Measurements from ENCODE around the gene AGBL1.

The AGBL1 gene

DNA sequence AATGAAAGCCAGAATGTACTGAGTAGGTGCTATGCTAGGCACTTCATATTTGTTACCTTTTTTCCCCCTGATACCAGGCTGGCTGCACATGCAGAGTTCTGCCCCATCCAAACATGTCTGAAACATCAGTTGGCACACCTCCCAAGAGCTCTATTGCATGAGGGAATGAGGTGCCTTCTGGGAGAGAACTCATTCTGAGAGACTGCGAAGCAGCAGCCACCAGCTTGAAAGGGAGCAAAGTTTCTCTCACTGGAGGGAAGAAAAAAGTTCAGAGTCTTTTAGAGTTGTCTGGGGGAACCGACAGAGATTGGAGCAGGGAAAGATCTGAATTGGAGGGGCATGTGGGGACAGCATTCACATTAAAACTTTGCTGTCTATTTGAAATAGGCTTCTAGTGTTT is 84.1 kb downstream of the AGBL1 start:
- no peak for DNase-seq (ENCODE audit: low spot score)

DNA sequence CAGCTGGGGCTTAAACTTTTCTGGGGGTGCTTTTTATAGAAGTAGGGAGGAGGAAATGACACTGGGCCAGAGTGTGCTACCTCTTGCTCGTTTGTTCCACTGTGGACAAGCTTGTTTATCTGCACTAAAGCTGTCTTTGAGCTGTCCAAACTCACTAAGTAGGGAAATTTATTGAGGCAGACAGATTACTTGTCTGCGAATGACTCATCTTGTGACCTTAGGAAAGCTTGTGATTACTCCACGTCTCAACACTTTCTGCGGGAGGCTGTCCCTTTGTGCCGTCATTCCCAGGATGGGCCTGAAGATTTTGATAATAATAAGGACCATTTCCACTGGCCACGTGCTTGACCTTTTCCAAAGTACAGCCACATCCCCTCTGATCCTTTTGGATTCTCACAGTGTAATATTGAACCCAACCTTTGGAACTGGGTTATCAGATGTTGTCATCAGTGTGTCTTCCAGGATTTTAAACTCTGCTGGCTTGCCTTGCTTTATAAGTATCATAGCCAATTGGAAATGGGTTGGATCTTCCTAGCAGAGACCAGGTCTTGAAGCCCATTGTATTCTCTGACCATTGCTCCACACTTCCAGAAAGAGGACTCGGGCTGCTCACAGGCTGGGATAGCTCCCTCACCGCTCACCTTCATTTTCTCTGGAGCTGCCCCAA is 84.7 kb downstream of the AGBL1 start:
- DNase-seq (ENCODE audit: low spot score) = no peak

DNA sequence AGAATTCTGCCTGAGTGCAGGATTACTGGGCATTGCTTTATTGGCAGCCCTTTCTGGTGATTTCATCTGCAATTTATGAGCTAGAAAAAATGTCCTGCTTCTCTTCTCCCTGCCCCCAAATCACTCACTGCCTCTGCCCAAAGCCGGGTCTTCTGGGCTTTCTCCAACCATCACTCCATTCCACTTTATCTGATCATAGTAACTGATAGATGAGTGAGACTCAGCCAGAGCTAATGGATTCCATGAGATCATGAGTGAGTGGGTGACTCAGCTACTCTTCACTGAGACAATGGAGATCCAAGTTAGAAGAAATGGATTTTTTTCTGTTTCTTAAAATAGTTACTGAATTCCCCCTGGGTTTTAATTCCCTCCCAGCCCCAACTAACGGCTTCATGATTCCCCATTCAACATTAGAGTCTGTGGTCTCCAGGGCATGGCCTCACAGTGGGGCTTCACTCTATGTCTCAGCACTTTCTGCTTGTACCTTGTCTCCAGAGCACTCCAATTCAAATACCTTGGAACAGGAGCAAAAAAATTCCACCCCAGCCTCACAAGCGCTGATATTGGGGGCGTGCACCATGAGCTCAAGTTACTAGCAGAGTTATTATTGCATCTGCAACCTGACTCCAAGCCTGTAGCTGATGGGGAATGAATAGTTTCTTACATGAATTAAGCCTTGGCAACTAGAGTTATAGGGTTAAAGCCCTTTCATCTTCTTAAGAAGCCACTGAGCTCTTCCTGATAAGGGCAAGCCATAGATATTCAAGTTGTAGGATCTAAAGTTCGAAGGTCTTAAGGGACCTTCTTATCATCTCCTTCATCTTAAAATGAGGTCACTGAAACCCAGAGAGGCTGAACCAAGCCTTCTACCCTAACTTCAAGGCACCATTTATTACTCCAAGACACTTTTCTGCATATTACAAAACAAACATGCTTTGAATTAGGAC is 85.9 kb downstream of the AGBL1 start:
- DNase-seq (ENCODE audit: low spot score) = no peak

DNA sequence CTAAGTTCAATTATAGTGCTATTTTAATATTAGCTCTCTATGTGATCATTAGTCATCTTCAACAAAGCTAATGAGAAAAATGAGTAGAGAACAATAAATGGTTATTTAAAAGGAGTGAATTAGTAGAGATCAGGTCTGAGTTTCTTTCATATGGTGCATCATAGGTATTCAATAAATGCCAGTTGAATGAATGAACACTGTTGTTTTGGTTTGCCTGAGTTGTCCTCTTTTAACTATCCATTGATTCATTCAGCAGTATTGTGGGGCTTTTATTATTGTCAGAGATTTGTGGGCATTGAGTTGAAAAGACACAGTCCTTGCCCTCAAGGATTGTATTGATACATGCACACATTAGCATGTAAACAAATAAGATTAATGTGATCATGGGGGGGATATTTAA is 88.2 kb downstream of the AGBL1 start:
- no peak for DNase-seq (ENCODE audit: low spot score)

DNA sequence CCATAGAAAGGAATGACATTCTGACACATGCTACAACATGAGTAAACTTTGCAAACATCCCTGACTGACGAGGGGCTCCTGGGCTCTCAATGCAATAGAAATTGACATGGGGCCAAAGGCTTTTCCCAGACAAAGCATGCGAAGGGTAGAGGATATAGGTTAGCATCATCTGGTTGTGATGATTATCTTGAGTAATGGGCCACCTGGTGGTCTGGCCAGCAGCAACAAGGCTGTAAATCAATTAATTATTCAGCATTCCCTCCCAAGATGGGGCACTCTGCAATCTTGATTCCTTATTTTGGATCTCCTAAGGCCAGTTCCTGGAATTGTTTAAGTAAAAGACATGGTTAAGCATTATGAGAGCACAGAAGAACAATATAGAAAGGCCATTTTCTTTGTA is 99.2 kb downstream of the AGBL1 start:
- peak; percentile 5 for DNase-seq (ENCODE audit: low spot score)

DNA sequence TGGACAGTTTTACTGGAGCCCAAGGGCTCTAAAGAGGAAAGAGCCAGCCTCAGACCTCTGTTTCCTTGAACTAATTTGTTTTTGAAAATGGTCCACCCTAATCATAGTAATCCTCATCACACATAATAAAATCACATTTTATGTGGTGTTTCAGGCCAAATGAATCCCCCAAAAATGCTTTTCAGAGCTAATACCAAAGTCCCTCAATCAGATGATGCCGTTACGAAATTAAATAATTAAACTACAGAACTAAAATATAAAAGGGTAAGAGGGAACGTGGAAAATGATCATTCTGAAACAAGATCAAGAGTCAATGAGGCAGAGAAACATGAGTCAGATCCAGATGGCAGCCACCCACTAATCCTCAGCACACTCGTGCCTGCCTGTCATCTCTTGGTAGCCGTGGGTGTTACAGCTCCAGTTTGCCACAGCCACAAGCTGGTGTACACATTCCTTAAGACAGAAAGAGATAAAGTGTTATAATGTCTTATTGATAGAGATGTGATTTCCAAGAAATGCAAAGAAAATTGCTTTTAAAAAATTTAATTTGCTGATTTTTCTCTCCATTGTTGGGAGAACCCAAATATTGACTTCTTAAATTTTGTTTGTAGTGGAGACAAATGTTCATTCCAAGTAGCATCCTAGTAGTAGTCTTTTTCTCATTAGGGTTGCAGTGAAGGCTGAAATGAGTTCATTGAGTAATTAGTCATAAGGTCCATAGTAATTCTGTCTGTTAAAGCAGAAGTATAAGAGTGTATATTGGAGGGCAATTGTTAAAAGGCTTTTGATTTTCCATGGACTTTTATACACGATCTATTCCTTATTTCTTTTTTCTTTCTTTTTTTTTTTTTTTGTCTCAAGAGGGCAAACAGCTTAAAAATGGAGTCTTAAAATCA is 104.2 kb downstream of the AGBL1 start:
- no peak for DNase-seq (ENCODE audit: low spot score)

DNA sequence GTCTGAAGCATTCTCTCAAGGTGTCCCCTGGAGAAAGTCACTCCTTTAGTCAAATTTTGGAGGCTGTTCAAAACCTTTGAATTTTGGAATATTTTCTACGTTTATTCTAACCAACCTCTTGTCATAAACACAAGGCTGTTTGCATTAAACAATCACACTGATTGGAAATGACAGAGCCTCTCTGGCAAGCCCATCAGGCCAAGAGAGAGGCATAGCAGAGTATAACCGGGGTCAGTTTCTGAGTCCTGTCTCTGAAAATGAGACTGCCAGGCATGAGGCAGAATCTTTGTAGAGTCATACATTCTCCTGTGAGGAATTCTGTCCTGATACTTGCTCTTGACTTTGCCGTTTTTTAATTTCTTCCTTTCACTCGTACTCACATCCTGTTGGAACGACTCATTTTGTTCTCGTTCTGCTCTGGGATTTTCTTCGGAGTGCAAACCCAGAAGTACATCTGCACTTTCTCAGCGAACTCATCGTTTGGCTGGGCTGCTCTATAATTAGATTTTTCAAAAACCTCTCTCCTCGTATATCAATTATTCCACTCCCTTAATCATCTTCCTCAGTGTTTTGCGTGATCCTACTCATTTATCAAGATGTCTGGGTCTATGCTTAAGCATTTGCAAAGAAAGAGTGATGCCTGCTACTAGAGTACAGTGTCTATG is 114.2 kb downstream of the AGBL1 start:
- no peak for DNase-seq (ENCODE audit: low spot score)

DNA sequence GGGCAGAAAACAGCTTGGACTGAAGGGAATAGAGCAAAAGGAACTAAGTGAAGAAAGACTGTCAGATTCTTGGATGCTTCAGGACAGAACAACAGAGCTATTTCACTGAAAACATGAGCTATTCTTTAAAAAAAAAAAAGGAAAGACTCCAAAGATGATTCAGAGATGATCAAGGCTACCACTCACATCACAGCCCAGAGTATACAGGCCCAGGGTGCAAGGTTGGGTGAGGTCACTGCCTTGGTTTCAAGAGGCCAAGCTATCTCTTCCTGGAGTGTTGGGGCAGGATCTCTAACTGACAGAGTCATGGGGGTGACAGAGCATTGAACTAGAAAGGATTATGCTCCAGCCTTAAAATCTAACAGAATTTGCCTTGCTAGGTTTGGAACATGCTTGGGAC is 118.1 kb downstream of the AGBL1 start:
- DNase-seq (ENCODE audit: low spot score) = no peak

DNA sequence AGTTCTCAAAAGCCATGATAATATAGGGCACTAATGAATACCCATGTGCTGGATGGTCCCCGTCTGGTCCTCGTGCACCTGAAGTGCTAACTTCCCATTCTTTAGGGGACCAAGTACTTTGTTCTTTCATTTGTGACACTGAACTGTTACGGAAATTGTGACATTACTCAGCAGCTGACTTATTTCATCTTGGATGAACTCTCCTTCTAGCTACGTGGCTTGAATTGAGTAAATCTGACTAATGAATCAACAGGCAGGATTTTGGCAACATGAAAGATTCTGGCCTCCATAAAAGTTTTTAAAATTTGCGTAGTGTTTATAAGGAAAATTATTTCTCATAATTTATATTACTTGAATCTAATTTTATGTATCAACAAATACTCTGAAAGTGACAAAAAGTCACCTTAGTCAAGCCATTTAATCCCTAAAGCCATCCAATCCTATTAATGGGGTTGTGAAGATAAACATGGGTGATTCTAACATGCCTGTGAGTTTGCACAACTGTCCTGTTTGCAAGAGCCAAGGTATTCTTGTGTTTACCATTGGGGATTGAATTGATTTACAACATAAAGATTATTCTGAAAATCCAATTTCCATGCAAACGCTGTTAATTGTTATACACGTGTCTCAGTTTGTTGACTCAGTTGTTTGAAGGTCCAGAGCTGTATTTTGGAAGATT is 119.9 kb downstream of the AGBL1 start:
- no peak for DNase-seq (ENCODE audit: low spot score)

DNA sequence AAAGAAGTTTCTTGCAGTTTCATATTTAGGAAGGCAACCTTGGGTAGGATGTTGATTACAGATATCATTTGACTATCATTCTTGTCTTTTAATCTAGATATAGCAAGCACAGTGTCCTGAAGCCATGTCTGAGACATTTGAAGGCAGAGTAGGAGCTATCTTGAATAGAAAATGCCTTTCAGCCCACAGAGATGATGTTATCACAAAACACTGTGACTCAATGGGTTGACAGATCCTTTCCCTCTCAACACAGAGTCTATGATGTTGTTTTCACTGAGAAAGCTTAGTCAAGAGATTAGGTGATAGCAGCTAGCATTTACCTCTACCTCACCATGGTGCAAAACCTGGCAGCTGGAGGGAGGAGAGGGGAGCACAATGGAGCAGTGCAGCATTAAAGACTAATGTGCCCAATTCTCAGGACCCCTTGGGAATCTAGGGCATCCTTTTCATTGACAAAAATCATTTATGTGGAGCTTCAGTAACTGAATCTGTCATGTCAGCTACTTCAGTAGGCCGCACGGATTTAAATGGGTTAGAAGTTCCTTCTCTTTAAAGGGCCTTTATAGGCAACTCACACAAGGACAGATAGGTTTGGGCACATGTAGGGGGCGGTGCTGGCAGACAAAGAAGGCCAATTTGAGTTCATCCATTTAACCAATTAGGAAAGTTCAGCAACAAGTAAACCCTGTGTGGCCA is 121.8 kb downstream of the AGBL1 start:
- DNase-seq (ENCODE audit: low spot score) = no peak

DNA sequence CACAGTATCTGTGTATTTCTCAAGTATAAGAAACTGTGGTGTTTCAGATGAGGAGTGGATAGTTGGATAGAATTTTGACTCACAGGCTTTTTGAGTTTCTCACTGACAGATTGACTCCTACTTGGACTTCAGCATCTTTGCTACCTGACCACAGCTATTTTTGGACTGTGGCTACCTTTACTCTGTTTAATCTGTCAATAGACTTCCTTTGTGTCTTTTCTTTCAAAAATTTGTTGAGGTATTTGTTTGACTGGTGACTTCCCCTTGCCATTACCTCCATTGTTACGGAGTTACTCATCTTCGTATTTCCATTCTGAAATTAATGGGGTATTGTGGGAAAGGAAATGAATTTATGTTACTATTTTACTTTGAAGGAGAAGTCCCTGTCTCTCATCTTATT is 123.8 kb downstream of the AGBL1 start:
- no peak for DNase-seq (ENCODE audit: low spot score)

DNA sequence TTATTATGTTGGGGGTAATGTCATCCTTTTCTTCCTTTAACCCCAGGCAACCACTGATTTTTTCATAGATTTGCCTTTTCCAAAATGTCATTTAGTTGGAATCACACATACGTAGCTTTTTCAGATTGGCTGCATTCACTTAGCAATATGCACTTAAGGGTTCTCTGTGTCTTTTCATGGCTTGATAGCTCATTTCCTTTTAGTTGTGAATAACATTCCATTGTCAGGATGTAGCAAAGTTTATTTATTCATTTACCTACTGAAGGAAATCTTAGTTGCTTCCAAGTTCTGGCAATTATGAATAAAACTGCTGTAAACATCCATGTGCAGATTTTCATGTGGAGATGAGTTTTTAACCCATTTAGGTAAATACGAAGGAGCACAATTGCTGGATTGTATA is 125.4 kb downstream of the AGBL1 start:
- no peak for DNase-seq (ENCODE audit: low spot score)

DNA sequence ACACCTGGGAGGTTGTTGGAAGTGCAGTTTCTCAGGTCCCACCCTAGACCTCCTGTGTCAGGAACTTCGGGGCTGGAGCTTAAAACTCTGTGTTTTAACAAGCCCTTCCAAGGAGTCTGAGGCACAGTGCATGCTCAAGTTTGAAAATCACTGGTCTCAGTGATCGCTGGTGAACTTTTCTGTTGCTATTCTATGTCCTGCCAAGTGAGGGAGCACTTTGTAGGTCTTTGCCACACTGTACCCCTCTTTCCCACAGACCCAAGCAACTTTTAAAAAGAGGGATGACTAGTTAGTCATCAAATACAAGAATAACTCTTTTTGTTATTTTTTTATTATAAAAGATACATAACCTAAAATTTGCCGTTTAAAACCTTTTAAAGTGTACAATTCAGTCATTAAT is 133.7 kb downstream of the AGBL1 start:
- DNase-seq (ENCODE audit: low spot score) = peak; percentile 10

DNA sequence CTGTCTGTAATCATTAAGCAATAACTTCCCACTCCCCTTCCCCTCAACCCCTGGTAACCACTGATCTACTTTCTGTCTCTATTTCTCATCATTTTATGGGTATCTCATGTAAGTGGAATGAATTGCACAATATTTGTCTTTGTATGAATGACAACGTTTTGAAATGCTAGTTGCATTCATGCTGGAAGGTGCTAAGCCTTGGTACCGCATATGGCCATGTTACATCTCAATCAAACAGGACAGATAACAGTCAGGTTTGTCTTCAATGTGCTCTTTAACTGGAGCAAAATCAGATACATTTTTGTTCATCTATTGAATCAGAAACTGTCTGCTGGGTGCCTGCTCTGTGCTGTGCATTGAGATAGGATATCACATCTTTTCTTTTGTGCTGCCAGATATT is 134.2 kb downstream of the AGBL1 start:
- no peak for DNase-seq (ENCODE audit: low spot score)

DNA sequence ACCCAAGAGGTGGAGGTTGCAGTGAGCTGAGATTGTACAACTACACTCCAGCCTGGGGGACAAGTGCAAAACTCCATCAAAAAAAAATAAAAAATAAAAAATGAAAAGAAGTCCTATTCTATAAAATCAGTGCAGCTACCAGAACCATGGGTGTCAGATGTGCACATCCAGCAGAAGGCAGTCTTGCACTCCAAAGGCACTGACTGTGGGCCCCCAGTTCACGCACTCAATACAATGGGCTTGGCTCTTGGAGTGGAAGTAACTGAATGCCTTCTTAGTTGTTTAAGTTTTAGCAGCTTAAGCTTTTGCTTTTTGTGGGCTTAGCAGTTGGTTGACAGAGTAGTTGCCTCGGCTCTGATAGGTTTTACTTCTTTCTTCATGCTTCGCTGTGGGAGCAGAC is 141.4 kb downstream of the AGBL1 start:
- no peak for DNase-seq (ENCODE audit: low spot score)

DNA sequence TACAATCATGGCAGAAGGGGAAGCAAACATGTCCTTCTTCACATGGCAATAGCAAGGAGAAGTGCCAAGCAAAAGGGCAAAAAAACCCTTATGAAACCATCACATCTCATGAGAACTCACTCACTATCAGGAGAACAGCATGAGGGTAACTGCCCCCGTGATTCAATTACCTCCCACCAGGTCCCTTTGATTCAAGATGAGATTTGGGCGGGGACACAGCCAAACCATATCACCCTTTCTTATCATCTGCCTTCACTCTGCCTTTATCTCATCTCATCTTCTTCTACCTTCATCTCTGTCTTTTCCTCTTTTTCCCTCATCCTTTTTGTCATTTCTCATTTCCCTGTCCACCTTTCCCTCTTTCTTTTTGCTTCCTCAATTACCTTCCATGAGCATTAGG is 149.6 kb downstream of the AGBL1 start:
- no peak for DNase-seq (ENCODE audit: low spot score)

DNA sequence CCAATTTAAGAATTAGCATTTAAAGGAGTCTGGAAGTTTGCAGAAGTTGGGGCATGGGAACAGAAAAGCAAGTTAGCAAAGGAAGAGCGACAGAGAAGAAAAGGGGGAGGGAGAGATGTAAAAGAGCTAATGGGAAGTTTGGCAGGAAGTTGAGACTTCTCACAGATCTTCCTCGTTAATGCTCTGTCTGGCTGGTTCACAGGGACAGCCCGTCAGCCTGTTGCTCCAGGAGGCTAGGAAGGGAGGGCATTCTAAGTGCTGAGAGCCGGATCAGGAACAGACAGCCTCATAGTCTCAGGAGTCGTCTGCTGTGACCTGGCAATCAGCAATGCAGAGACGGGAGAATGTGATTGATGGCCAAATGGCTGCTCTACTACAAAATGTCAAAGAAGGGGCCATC is 150.3 kb downstream of the AGBL1 start:
- no peak for DNase-seq (ENCODE audit: low spot score)

DNA sequence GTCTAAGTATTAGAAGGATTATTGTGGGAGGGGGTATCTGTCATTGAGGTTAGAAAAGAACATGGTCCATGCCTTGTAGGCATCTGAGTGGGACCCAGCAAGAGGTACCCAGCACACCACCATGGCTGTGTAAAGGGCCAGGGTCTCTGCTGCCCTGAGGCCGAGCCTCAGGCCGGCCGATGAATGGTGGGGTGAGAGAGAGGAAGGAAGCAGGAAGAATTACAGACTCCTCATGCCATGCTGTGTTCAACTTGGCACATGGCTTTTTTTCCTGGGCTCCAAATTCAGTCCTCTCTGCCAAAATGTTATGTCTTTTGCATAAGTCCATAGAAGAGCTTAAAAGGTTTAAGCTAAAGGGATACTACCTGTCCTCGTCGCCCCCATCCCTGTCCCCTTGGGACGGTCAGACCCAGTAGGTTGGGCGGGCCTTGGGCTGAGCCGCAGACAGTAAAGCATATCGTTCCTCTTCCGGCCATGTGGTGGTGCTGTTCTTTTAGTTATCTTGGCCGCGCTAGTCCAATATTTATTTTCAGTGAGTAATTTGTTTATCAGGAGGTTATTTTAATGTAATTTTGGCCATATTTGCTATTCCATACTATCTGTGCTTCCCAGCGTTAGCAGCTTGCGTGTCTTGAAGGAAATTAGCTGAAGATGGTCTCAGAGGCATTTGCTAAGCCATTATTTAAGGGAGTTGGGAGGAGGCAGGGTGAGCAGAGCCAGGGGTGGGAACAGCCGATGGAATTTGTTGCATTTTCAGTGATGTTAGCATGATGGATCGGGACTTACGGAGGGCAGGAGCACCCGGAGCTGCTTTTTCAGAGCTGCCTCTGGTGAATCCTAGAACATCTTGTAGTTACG is 152.4 kb downstream of the AGBL1 start:
- DNase-seq (ENCODE audit: low spot score) = peak; percentile 48

DNA sequence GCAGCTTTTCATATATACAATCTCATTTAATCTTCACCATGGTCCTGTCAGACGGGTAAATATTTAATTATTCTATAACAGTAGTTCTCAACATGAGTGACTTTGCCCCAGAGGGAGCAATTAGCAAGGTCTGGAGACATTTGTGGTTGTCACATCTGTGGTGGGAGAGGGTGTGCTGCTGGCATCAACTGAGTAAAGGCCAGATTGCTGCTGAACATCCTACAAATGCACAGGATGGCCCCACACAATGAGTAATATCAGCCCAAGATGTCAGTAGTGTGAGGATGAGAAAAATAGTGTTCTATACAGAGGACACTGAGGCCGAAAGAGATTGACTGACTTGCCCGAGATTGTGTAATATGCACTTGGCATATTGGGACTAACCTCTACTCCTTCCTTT is 156.0 kb downstream of the AGBL1 start:
- no peak for DNase-seq (ENCODE audit: low spot score)

Data from NAMALWA (cell line).